Hepatocyte (in vitro differentiated cells): ENCODE measurements around the gene GPRIN2.
"Not testable (repeated sequence)": the region's sequence is repeated elsewhere in the genome, so short reads cannot be mapped to it uniquely, and the experiment has no call there.

ENCODE experiments used
- EZH2 ChIP-seq: fragments of 200-600 bp; sonication (generic); IDR thresholded peaks from 2 replicates; pipeline ENCODE4 v1.6.1; 2016; ENCODE audit warnings: antibody characterized with exemption, mild to moderate bottlenecking, borderline replicate concordance
- EZH2phosphoT487 ChIP-seq: fragments of 200-600 bp; sonication (generic); IDR thresholded peaks from one replicate; pipeline ENCODE4 v1.6.1; 2018; ENCODE audit warnings: antibody characterized with exemption, mild to moderate bottlenecking, low read depth, moderate library complexity; ENCODE audit not compliant: unreplicated experiment, severe bottlenecking
- TF ChIP-seq, protein P1 (sequence below): fragments of 200-600 bp; sonication (generic); IDR thresholded peaks from 2 replicates; pipeline ENCODE4 v1.5.1; 2016; ENCODE audit warnings: antibody characterized with exemption, mild to moderate bottlenecking; ENCODE audit not compliant: poor library complexity

DNA sequence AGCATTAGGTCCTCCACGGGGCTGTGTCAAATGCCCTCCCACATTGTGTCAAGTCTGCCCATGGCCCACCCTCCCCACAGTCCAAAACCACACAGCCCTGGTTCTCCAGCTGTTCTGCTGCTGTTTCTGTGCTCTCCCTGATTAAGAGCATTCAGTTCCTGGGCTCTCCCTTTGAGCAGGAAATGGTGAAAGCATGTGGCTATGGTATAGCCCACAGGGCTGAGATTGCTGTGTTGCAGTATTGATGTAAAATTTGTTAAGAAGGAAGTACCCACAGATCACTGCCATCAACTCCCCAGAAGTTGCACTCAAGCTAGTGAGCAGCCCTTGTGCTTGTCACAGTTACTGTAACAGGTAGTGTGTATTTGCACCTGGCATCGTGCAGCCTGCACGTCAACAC, 31.8 kb upstream of the GPRIN2 start:
- TF ChIP-seq, protein P1, sequence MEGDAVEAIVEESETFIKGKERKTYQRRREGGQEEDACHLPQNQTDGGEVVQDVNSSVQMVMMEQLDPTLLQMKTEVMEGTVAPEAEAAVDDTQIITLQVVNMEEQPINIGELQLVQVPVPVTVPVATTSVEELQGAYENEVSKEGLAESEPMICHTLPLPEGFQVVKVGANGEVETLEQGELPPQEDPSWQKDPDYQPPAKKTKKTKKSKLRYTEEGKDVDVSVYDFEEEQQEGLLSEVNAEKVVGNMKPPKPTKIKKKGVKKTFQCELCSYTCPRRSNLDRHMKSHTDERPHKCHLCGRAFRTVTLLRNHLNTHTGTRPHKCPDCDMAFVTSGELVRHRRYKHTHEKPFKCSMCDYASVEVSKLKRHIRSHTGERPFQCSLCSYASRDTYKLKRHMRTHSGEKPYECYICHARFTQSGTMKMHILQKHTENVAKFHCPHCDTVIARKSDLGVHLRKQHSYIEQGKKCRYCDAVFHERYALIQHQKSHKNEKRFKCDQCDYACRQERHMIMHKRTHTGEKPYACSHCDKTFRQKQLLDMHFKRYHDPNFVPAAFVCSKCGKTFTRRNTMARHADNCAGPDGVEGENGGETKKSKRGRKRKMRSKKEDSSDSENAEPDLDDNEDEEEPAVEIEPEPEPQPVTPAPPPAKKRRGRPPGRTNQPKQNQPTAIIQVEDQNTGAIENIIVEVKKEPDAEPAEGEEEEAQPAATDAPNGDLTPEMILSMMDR, result not testable (repeated sequence)
- not testable (repeated sequence) for TF ChIP-seq EZH2, EZH2phosphoT487
